AG09319 (cell line): ENCODE measurements around the gene ANKRD53.

Source experiments
- DNase-seq: peaks from one replicate; pipeline ENCODE4 v3.0.0-alpha.2; 2010; ENCODE audit warnings: low read depth; ENCODE audit errors: extremely low read depth
- CTCF ChIP-seq: IDR thresholded peaks from 2 replicates; pipeline ENCODE4 v1.5.1; 2011; ENCODE audit warnings: low read depth, mild to moderate bottlenecking, inconsistent platforms, low read length, moderate library complexity

ANKRD53 gene

GRCh38 chr2:70977605-70978205, 725 bp upstream of the ANKRD53 start:
- TF ChIP-seq CTCF: no peak
- peak; percentile 35 for DNase-seq

- DNase-seq: no peak
- TF ChIP-seq CTCF: no peak
Observed at GRCh38 chr2:70979180-70979488, 704 bp downstream of the ANKRD53 start.

- DNase-seq: no peak
- TF ChIP-seq CTCF: no peak
Observed at GRCh38 chr2:70979626-70980025, 1.2 kb downstream of the ANKRD53 start.

- no peak for DNase-seq
- TF ChIP-seq CTCF: no peak
Observed at GRCh38 chr2:70981421-70981820, 3.0 kb downstream of the ANKRD53 start.

GRCh38 chr2:70981866-70982810, 3.7 kb downstream of the ANKRD53 start:
- DNase-seq: no peak
- no peak for TF ChIP-seq CTCF

GRCh38 chr2:70982971-70983370, 4.5 kb downstream of the ANKRD53 start:
- TF ChIP-seq CTCF: no peak
- DNase-seq: no peak

GRCh38 chr2:70983506-70984227, 5.2 kb downstream of the ANKRD53 start:
- no peak for TF ChIP-seq CTCF
- DNase-seq: no peak
